Body of pancreas (tissue), 4 donors: ENCODE data around the gene DNAH1. TPM values are rescaled to one million over a fixed set of nuclear protein-coding genes. Genes with fewer than 3 reads are reported as not detected.

ENCODE experiments used
- ATAC-seq: fragments of 150-250 bp; one replicate; pipeline ENCODE4 v1.9.1; 2016
- DNase-seq, 4 donors: peaks; one replicate each; pipeline ENCODE4 v3.0.0-alpha.2; 2019
- H3K27ac ChIP-seq, 4 donors: fragments of 200-600 bp; sonication (generic); 1 replicate in 3 of 4; 2 replicates in 1 of 4; pipeline versions ENCODE4 v1.5.1 to v1.6.1; 2016 to 2019; ENCODE audit warnings: mild to moderate bottlenecking in 1 of 4, mixed read lengths in 1 of 4, moderate library complexity in 1 of 4
- H3K27me3 ChIP-seq, 2 donors: fragments of 200-600 bp; sonication (generic); one replicate each; pipeline ENCODE4 v1.6.0; 2016; ENCODE audit warnings: mild to moderate bottlenecking in 1 of 2
- H3K36me3 ChIP-seq, 2 donors: fragments of 200-600 bp; sonication (generic); replicated peaks in 1 of 2; 2 replicates each; pipeline ENCODE4 v1.5.1; 2016; ENCODE audit warnings: low read depth in 2 of 2; ENCODE audit not compliant: insufficient read depth in 1 of 2
- H3K4me1 ChIP-seq: fragments of 200-600 bp; sonication (generic); one replicate; pipeline ENCODE4 v1.6.0; 2016
- H3K4me3 ChIP-seq, 2 donors: fragments of 200-600 bp; sonication (generic); 1 replicate in 1 of 2; 2 replicates in 1 of 2; pipeline ENCODE4 v1.5.1; 2016 to 2019
- H3K9me3 ChIP-seq, 3 donors: fragments of 200-600 bp; sonication (generic); 1 replicate in 2 of 3; 2 replicates in 1 of 3; pipeline ENCODE4 v1.5.1; 2016
- POLR2A ChIP-seq, 3 donors: fragments of 450-650 bp; IDR thresholded peaks; one replicate each; pipeline ENCODE4 v1.6.1; 2016; ENCODE audit warnings: antibody characterized with exemption in 3 of 3, mild to moderate bottlenecking in 2 of 3
- WGBS, 2 donors: methylation state at CpG; one replicate each; pipeline ENCODE4 v1.1.5; 2017; 5-methylcytosine and 5-hydroxymethylcytosine counted together
- intact Hi-C: fragments of 100-400 bp; cut with DNase I; formaldehyde crosslinking; loops from one replicate; pipeline ENCODE4 v1.15.1; 2023
- total RNA-seq, 2 donors: library from RNA; depleted of rRNA; stranded (reverse); fragments of >200 nt; gene quantifications; one replicate each; pipeline ENCODE4 v1.1.0, GENCODE V29; 2016
- TF ChIP-seq, protein P1 (sequence below), 7 experiments: fragments of 450-650 bp in 4 of 7; fragments of 200-600 bp in 3 of 7; sonication (generic) in 3 of 7; IDR thresholded peaks; one replicate each; pipeline ENCODE4 v1.5.1; 2016 to 2019; ENCODE audit warnings: antibody characterized with exemption in 7 of 7

Gene DNAH1
- total RNA-seq, 2 donors from 2014 or later = 6.0 to 14.8 TPM

DNA sequence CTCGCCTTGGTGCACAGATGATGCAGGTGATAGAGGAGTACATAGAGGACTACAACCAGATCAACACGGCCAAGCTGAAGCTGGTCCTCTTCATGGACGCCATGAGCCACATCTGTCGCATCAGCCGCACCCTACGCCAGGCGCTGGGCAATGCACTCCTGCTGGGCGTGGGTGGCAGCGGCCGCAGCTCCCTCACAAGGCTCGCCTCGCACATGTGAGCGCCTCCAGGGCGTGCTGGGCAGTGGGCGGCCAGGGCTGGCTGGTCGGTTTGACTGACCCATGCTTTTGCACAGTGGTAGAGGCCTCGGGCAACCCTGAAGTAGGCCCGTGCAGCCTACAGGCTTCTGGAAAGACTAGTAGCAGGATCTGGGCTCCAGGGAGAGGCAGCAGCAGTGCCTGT, 65.5 kb downstream of the DNAH1 start:
- no peak overlapping the region for H3K27ac ChIP-seq
- no peaks in the 10 kb centered on the region for H3K9me3 ChIP-seq
- DNase-seq (no peak), ATAC-seq (no peak)
- no peak overlapping the region for H3K4me3 ChIP-seq
- H3K36me3 ChIP-seq = no peaks in the 10 kb centered on the region
- TF ChIP-seq POLR2A (IDR thresholded peaks at IDR 0.05) = no peak
- TF ChIP-seq, protein P1, sequence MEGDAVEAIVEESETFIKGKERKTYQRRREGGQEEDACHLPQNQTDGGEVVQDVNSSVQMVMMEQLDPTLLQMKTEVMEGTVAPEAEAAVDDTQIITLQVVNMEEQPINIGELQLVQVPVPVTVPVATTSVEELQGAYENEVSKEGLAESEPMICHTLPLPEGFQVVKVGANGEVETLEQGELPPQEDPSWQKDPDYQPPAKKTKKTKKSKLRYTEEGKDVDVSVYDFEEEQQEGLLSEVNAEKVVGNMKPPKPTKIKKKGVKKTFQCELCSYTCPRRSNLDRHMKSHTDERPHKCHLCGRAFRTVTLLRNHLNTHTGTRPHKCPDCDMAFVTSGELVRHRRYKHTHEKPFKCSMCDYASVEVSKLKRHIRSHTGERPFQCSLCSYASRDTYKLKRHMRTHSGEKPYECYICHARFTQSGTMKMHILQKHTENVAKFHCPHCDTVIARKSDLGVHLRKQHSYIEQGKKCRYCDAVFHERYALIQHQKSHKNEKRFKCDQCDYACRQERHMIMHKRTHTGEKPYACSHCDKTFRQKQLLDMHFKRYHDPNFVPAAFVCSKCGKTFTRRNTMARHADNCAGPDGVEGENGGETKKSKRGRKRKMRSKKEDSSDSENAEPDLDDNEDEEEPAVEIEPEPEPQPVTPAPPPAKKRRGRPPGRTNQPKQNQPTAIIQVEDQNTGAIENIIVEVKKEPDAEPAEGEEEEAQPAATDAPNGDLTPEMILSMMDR (IDR thresholded peaks at IDR 0.05) = no peak
- intact Hi-C loops = no loop called here
- H3K27me3 ChIP-seq = no peaks in the 10 kb centered on the region
- no peaks in the 10 kb centered on the region for H3K4me1 ChIP-seq
- 20 to 81% methylated on average over 1 to 18 of the region's 18 CpGs for WGBS, 2 donors

DNA sequence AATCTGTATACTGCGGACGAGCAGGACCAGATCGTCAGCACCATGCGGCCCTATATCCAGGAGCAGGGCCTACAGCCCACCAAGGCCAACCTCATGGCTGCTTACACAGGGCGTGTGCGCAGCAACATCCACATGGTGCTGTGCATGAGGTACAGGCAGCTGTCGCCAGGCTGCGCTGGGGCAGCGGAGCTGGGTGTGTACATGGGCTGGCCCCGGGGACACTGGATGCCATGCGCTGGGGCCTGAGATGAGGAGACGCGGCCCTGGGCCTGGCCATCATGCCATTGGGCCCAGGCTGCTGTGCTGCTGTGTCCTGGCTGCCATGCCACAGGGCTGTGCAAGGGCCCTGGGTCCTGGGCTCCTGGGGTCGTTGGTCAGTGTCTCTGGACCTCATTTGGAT, 67.3 kb downstream of the DNAH1 start:
- DNase-seq (no peak), ATAC-seq (no peak)
- H3K27ac ChIP-seq = no peak overlapping the region
- H3K4me3 ChIP-seq = no peak overlapping the region
- intact Hi-C loops = no loop called here
- no peaks in the 10 kb centered on the region for H3K9me3 ChIP-seq
- no peaks in the 10 kb centered on the region for H3K27me3 ChIP-seq
- WGBS, 2 donors = 85% methylated on average over 14 of the region's 14 CpGs; no CpG with 5 or more reads in 1 of the 2 donors
- H3K4me1 ChIP-seq = no peaks in the 10 kb centered on the region
- TF ChIP-seq POLR2A (IDR thresholded peaks at IDR 0.05) = no peak
- TF ChIP-seq, protein P1 (IDR thresholded peaks at IDR 0.05) = no peak
- H3K36me3 ChIP-seq = no peaks in the 10 kb centered on the region

DNA sequence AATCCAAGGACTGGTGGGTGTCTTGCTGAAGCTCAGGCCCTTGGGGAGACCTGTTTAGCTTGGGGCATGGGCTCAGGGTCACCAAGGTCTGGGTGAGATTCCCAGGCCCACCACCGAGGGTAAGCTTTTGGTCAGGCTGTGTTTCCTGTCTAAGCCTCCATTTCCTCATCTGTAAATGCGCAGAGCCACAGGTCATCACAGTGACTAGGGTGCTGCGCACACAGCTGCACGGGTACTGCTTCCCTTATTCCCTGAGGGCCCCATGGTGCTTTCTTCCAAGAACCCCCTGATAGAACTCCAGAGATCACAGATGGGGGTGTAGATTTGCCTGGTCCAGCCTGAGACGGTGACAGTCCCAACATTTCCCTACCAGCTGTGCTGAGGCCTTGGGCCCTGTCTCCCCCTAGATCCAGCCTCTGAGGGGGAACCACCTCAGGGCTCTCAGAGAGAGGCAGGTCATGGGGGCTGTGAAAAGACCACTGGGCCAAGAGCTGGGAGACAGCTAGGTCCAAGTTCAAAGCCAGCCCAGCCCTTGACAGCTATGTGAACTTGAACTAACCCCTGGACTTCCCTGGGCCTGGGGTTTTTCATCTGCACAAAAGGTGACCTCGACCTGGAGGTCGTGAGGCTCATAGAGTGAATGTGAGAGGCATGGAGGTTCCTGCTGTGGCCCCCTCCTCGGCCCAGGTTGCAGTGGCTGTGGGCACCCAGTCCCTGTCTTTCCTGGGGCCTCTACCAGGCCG, 68.1 kb downstream of the DNAH1 start:
- intact Hi-C loops = no loop called here
- ATAC-seq (no peak), DNase-seq (no peak)
- H3K4me3 ChIP-seq = no peak overlapping the region
- no peaks in the 10 kb centered on the region for H3K36me3 ChIP-seq
- no peaks in the 10 kb centered on the region for H3K9me3 ChIP-seq
- no peaks in the 10 kb centered on the region for H3K27me3 ChIP-seq
- TF ChIP-seq POLR2A (IDR thresholded peaks at IDR 0.05) = no peak
- TF ChIP-seq, protein P1 (IDR thresholded peaks at IDR 0.05) = no peak
- WGBS, 2 donors = 67 to 79% methylated on average over 4 to 9 of the region's 9 CpGs
- H3K4me1 ChIP-seq = no peaks in the 10 kb centered on the region
- no peak overlapping the region for H3K27ac ChIP-seq

DNA sequence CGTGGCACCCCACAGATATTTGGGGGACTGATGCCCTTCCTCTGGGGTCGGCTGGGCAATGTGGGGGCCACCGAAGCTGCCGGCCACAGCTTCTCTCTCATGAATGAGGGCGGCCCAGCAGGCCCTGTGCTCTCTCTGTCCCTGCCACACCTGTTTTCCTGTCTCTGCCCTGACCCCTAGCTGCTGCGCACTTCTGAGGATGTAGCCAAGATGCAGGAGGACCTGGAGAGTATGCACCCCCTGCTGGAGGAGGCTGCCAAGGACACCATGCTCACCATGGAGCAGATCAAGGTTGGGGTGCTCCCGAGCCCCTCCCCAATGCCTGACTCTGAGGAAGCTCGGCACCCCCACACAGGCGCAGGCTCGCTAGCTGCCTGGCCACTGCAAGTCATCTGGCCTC, 69.0 kb downstream of the DNAH1 start:
- TF ChIP-seq POLR2A (IDR thresholded peaks at IDR 0.05) = no peak
- TF ChIP-seq, protein P1 (IDR thresholded peaks at IDR 0.05) = peak in 2 of 7 experiments; percentile 14 to 24
- no peak overlapping the region for H3K27ac ChIP-seq
- WGBS, 2 donors = 69% methylated on average over 10 of the region's 10 CpGs; no CpG with 5 or more reads in 1 of the 2 donors
- no peak overlapping the region for H3K4me3 ChIP-seq
- H3K36me3 ChIP-seq = no peaks in the 10 kb centered on the region
- intact Hi-C loops = no loop called here
- H3K4me1 ChIP-seq = no peaks in the 10 kb centered on the region
- H3K9me3 ChIP-seq = no peaks in the 10 kb centered on the region
- H3K27me3 ChIP-seq = no peaks in the 10 kb centered on the region
- DNase-seq (no peak), ATAC-seq (no peak)

DNA sequence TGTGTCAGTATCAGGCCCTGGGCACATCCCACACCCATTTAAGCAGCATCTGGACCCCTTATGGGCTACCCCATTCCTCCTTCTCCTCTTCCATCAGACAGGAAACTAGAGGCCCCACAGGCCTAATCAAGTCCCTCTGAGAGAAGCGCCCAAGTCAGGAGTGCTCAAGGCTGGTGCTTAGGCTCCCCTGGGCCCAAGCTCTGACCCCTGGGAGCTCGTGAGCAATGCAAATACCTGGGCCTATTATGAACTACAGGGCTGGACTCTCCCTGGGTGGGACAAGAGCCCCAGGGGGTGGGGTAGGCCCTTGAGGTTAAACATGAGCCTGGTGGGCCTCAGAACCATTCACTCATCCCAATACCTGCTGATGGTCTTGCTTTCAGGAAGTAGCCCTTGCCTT, 71.4 kb downstream of the DNAH1 start:
- no peak overlapping the region for H3K27ac ChIP-seq
- no peak for ATAC-seq
- no peaks in the 10 kb centered on the region for H3K4me1 ChIP-seq
- no peaks in the 10 kb centered on the region for H3K27me3 ChIP-seq
- intact Hi-C loops = no loop called here
- no peak overlapping the region for H3K4me3 ChIP-seq
- no peak for TF ChIP-seq POLR2A (IDR thresholded peaks at IDR 0.05)
- TF ChIP-seq, protein P1 (IDR thresholded peaks at IDR 0.05) = no peak
- WGBS, 2 donors = 95% methylated on average over 2 of the region's 2 CpGs; no CpG with 5 or more reads in 1 of the 2 donors
- H3K9me3 ChIP-seq = no peaks in the 10 kb centered on the region
- H3K36me3 ChIP-seq = no peaks in the 10 kb centered on the region
- DNase-seq = no peak
